DOHH2 (cell line): Measurements from ENCODE around the gene THRB.

Source experiments
- H3F3A ChIP-seq: fragments of 200-600 bp; sonication (generic), shearing (Covaris generic); 2 replicates; pipeline ENCODE4 v1.6.0; 2016; ENCODE audit warnings: antibody characterized with exemption, mild to moderate bottlenecking; ENCODE audit not compliant: control insufficient read depth, insufficient read depth
- H3K27ac ChIP-seq: fragments of 200-600 bp; sonication (generic); 2 replicates; pipeline ENCODE4 v1.5.1; 2014; ENCODE audit warnings: low read depth, mild to moderate bottlenecking, low read length, moderate library complexity
- H3K27me3 ChIP-seq: fragments of 200-600 bp; sonication (generic); 2 replicates; pipeline ENCODE4 v1.6.1; 2014; ENCODE audit warnings: mild to moderate bottlenecking, low read length, mixed read lengths; ENCODE audit not compliant: control insufficient read depth
- H3K36me3 ChIP-seq: fragments of 200-600 bp; sonication (generic); 2 replicates; pipeline ENCODE4 v1.6.1; 2014; ENCODE audit warnings: mild to moderate bottlenecking, low read length, moderate library complexity, mixed read lengths; ENCODE audit not compliant: control insufficient read depth
- H3K4me1 ChIP-seq: fragments of 200-600 bp; sonication (generic); 2 replicates; pipeline ENCODE4 v1.6.1; 2014; ENCODE audit warnings: mild to moderate bottlenecking, low read length, mixed read lengths; ENCODE audit not compliant: control insufficient read depth
- H3K4me2 ChIP-seq: fragments of 200-600 bp; sonication (generic); 2 replicates; pipeline ENCODE4 v1.6.0; 2014; ENCODE audit warnings: mild to moderate bottlenecking, low read length, moderate library complexity
- H3K4me3 ChIP-seq: fragments of 200-600 bp; sonication (generic); 2 replicates; pipeline ENCODE4 v1.5.1; 2014; ENCODE audit warnings: mild to moderate bottlenecking, low read length, mixed read lengths
- H3K79me2 ChIP-seq: fragments of 200-600 bp; sonication (generic); 2 replicates; pipeline ENCODE4 v1.6.1; 2014; ENCODE audit warnings: mild to moderate bottlenecking, low read length, mixed read lengths; ENCODE audit not compliant: control insufficient read depth
- H3K9me2 ChIP-seq: fragments of 200-600 bp; sonication (generic); replicated peaks from 2 replicates; pipeline ENCODE4 v1.6.1; 2014; ENCODE audit warnings: mild to moderate bottlenecking, low read length, mixed read lengths; ENCODE audit not compliant: control insufficient read depth
- H3K9me3 ChIP-seq: fragments of 200-600 bp; sonication (generic); 2 replicates; pipeline ENCODE4 v1.6.1; 2014; ENCODE audit warnings: antibody characterized with exemption, low read length, mixed read lengths; ENCODE audit not compliant: control insufficient read depth, insufficient read depth
- H4K20me1 ChIP-seq: fragments of 200-600 bp; sonication (generic); 2 replicates; pipeline ENCODE4 v1.6.0; 2014; ENCODE audit warnings: low read depth, mild to moderate bottlenecking, antibody characterized with exemption, low read length, moderate library complexity; ENCODE audit not compliant: control insufficient read depth, insufficient read depth
- CTCF ChIP-seq: fragments of 200-600 bp; sonication (generic); IDR thresholded peaks from one replicate; pipeline ENCODE4 v1.5.1; 2014; ENCODE audit warnings: antibody characterized with exemption, mild to moderate bottlenecking, low read depth, low read length; ENCODE audit not compliant: poor library complexity, severe bottlenecking
- EZH2phosphoT487 ChIP-seq: fragments of 200-600 bp; sonication (generic); IDR thresholded peaks from 2 replicates; pipeline ENCODE4 v1.6.1; 2017; ENCODE audit warnings: borderline replicate concordance, mild to moderate bottlenecking, antibody characterized with exemption, low read length, moderate library complexity, mixed read lengths

The THRB gene

GRCh38 chr3:24495326-24495994 is 810 bp upstream of the THRB start:
- no peaks in the 10 kb centered on the region for H3K36me3 ChIP-seq
- no peak overlapping the region for H3K4me3 ChIP-seq
- H3K4me1 ChIP-seq = no peaks in the 10 kb centered on the region

GRCh38 chr3:24493746-24494617 is 668 bp downstream of the THRB start:
- no peak overlapping the region for H3K4me2 ChIP-seq
- H4K20me1 ChIP-seq = no peaks in the 10 kb centered on the region
- no peak overlapping the region for H3K4me3 ChIP-seq
- no peak overlapping the region for H3K27ac ChIP-seq
- H3K79me2 ChIP-seq = no peaks in the 10 kb centered on the region
- no peaks in the 10 kb centered on the region for H3K36me3 ChIP-seq
- TF ChIP-seq EZH2phosphoT487 (no peak), CTCF (no peak)
- H3K9me2 ChIP-seq = no peaks in the 10 kb centered on the region
- H3K27me3 ChIP-seq = peaks cover 29% of the 10 kb centered on the region
- no peaks in the 10 kb centered on the region for H3K4me1 ChIP-seq
- no peaks in the 10 kb centered on the region for H3F3A ChIP-seq
- no peaks in the 10 kb centered on the region for H3K9me3 ChIP-seq

More at GRCh38 chr3:24495326-24495994, 810 bp upstream of the THRB start:
- TF ChIP-seq EZH2phosphoT487 (no peak), CTCF (no peak)
- no peaks in the 10 kb centered on the region for H3K79me2 ChIP-seq
- peaks cover 29% of the 10 kb centered on the region for H3K27me3 ChIP-seq
- H3K27ac ChIP-seq = no peak overlapping the region
- no peaks in the 10 kb centered on the region for H3F3A ChIP-seq
- H3K9me2 ChIP-seq = no peaks in the 10 kb centered on the region
- no peaks in the 10 kb centered on the region for H3K9me3 ChIP-seq
- H3K4me2 ChIP-seq = no peak overlapping the region
- H4K20me1 ChIP-seq = no peaks in the 10 kb centered on the region

- Histone ChIP-seq H3K79me2 (no peaks in the 10 kb centered on the region), H3K27ac (no peak overlapping the region), H3K9me3 (no peaks in the 10 kb centered on the region), H3K9me2 (no peaks in the 10 kb centered on the region), H3K4me2 (no peak overlapping the region), H3K4me1 (no peaks in the 10 kb centered on the region), H3K27me3 (peaks cover 29% of the 10 kb centered on the region), H4K20me1 (no peaks in the 10 kb centered on the region), H3K36me3 (no peaks in the 10 kb centered on the region), H3F3A (no peaks in the 10 kb centered on the region), H3K4me3 (no peak overlapping the region)
- TF ChIP-seq EZH2phosphoT487 = no peak
- no peak for TF ChIP-seq CTCF
Measured at GRCh38 chr3:24492971-24493551, 1.6 kb downstream of the THRB start.
